D721Med (cell line): ENCODE measurements around the gene CRABP2.
A peak's percentile ranks its signal among the peaks of the same experiment; 100 is the strongest.

Source experiments
- DNase-seq: peaks from one replicate; pipeline ENCODE4 v3.0.0; 2011; ENCODE audit warnings: low spot score; ENCODE audit not compliant: insufficient read length
- FAIRE-seq: peaks from 2 replicates; lab custom pipeline; 2011; peaks lifted over from hg19 to GRCh38; lab: Jason Lieb, UNC
- TF ChIP-seq, protein P1 (sequence below): IDR thresholded peaks from 2 replicates; pipeline ENCODE4 v1.5.1; 2012; ENCODE audit warnings: mild to moderate bottlenecking, control low read depth; ENCODE audit not compliant: insufficient read depth; ENCODE audit errors: missing control alignments

The CRABP2 gene

GRCh38 chr1:156657741-156658319, 47.6 kb downstream of the CRABP2 start:
- FAIRE-seq (no peak), DNase-seq (no peak)
- TF ChIP-seq, protein P1, sequence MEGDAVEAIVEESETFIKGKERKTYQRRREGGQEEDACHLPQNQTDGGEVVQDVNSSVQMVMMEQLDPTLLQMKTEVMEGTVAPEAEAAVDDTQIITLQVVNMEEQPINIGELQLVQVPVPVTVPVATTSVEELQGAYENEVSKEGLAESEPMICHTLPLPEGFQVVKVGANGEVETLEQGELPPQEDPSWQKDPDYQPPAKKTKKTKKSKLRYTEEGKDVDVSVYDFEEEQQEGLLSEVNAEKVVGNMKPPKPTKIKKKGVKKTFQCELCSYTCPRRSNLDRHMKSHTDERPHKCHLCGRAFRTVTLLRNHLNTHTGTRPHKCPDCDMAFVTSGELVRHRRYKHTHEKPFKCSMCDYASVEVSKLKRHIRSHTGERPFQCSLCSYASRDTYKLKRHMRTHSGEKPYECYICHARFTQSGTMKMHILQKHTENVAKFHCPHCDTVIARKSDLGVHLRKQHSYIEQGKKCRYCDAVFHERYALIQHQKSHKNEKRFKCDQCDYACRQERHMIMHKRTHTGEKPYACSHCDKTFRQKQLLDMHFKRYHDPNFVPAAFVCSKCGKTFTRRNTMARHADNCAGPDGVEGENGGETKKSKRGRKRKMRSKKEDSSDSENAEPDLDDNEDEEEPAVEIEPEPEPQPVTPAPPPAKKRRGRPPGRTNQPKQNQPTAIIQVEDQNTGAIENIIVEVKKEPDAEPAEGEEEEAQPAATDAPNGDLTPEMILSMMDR = no peak

GRCh38 chr1:156656806-156657740, 48.3 kb downstream of the CRABP2 start:
- FAIRE-seq = no peak
- DNase-seq = peak; percentile 99
- TF ChIP-seq, protein P1 = peak; percentile 90

DNA sequence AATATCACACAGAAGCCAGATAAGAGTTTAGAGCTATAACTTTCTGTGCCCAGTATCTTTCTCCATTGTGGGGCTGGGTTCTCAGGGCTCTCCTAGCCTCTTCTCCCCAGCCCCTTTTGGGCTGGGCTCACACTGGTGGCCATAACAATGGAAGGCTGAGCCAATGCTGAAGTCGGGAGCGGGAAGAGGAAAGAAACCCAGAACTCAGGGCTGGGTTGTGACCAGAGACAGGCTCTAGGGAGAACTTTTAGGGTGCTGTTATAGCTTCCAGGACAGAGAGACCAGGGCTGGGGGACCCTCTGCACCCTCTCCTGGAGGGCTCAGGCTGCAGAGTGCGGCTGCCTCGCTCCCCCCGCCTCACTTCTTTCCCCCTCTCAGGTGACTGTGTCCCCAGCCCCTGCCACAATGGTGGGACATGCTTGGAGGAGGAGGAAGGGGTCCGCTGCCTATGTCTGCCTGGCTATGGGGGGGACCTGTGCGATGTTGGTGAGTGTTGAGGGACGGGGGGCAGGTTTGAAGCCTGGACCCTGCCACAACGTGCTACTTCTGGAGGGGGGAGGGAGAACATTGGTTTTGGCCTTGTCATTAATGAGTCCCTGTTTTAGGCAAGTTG, 49.4 kb downstream of the CRABP2 start:
- no peak for FAIRE-seq
- TF ChIP-seq, protein P1 = no peak
- no peak for DNase-seq

- TF ChIP-seq, protein P1 = no peak
- DNase-seq = no peak
- FAIRE-seq = no peak
These were observed 50.1 kb downstream of the CRABP2 start for GRCh38 chr1:156655151-156655903.

- DNase-seq = no peak
These were observed 50.7 kb downstream of the CRABP2 start for GRCh38 chr1:156654700-156655099.

GRCh38 chr1:156652992-156653355, 52.4 kb downstream of the CRABP2 start:
- TF ChIP-seq, protein P1 = no peak
- FAIRE-seq = no peak
- DNase-seq = no peak

More at GRCh38 chr1:156654700-156655099, 50.7 kb downstream of the CRABP2 start:
- no peak for FAIRE-seq
- TF ChIP-seq, protein P1 = no peak
